ENCODE measurements around the gene OR52H1.

OR52H1 gene

GRCh38 chr11:5527716-5528115 is 20.6 kb downstream of the OR52H1 start:
- Histone ChIP-seq H3K9ac (ENCODE audit: low read length) (no peak overlapping the region), H3K27me3 (ENCODE audit: control insufficient read depth, insufficient read depth, low read length) (no peaks in the 10 kb centered on the region), H3K4me3 (ENCODE audit: low read length) (no peak overlapping the region), H3K4me1 (ENCODE audit: control insufficient read depth, insufficient read depth, low read length) (no peaks in the 10 kb centered on the region), H3K27ac (ENCODE audit: low read depth, low read length) (no peak overlapping the region), H3K36me3 (ENCODE audit: control insufficient read depth, insufficient read depth, low read length) (no peaks in the 10 kb centered on the region)

- no peak overlapping the region for H3K4me3 ChIP-seq (ENCODE audit: low read length)
- no peaks in the 10 kb centered on the region for H3K4me1 ChIP-seq (ENCODE audit: control insufficient read depth, insufficient read depth, low read length)
- H3K27ac ChIP-seq (ENCODE audit: low read depth, low read length), result no peak overlapping the region
- no peak overlapping the region for H3K9ac ChIP-seq (ENCODE audit: low read length)
- no peaks in the 10 kb centered on the region for H3K27me3 ChIP-seq (ENCODE audit: control insufficient read depth, insufficient read depth, low read length)
- no peaks in the 10 kb centered on the region for H3K36me3 ChIP-seq (ENCODE audit: control insufficient read depth, insufficient read depth, low read length)
Measured at GRCh38 chr11:5524756-5525155, 23.6 kb downstream of the OR52H1 start.

- Histone ChIP-seq H3K36me3 (ENCODE audit: control insufficient read depth, insufficient read depth, low read length) (no peaks in the 10 kb centered on the region), H3K27ac (ENCODE audit: low read depth, low read length) (no peak overlapping the region)
Measured at GRCh38 chr11:5522308-5522707, 26.0 kb downstream of the OR52H1 start.

GRCh38 chr11:5521540-5521939 is 26.8 kb downstream of the OR52H1 start:
- Histone ChIP-seq H3K36me3 (ENCODE audit: control insufficient read depth, insufficient read depth, low read length) (no peaks in the 10 kb centered on the region), H3K27ac (ENCODE audit: low read depth, low read length) (no peak overlapping the region)

More at GRCh38 chr11:5522308-5522707, 26.0 kb downstream of the OR52H1 start:
- Histone ChIP-seq H3K27me3 (ENCODE audit: control insufficient read depth, insufficient read depth, low read length) (no peaks in the 10 kb centered on the region), H3K9ac (ENCODE audit: low read length) (no peak overlapping the region), H3K4me3 (ENCODE audit: low read length) (no peak overlapping the region), H3K4me1 (ENCODE audit: control insufficient read depth, insufficient read depth, low read length) (no peaks in the 10 kb centered on the region)

GRCh38 chr11:5516599-5516998 is 31.7 kb downstream of the OR52H1 start, which contains the start of gene UBQLNL:
TSS of gene UBQLNL (minus strand) at chr11:5516699. CDS start at chr11:5516441, 258 bp downstream.
- Histone ChIP-seq H3K9ac (ENCODE audit: low read length) (no peak within 1 kb of the TSS), H3K27ac (ENCODE audit: low read depth, low read length) (no peak within 1 kb of the TSS), H3K36me3 (ENCODE audit: control insufficient read depth, insufficient read depth, low read length) (no peaks in the 10 kb centered on the region), H3K4me1 (ENCODE audit: control insufficient read depth, insufficient read depth, low read length) (no peaks in the 10 kb centered on the region), H3K4me3 (ENCODE audit: low read length) (no peak within 1 kb of the TSS), H3K27me3 (ENCODE audit: control insufficient read depth, insufficient read depth, low read length) (no peaks in the 10 kb centered on the region)

More at GRCh38 chr11:5521540-5521939, 26.8 kb downstream of the OR52H1 start:
- no peak overlapping the region for H3K4me3 ChIP-seq (ENCODE audit: low read length)
- no peaks in the 10 kb centered on the region for H3K27me3 ChIP-seq (ENCODE audit: control insufficient read depth, insufficient read depth, low read length)
- no peak overlapping the region for H3K9ac ChIP-seq (ENCODE audit: low read length)
- H3K4me1 ChIP-seq (ENCODE audit: control insufficient read depth, insufficient read depth, low read length), result no peaks in the 10 kb centered on the region

- no peaks in the 10 kb centered on the region for H3K4me1 ChIP-seq (ENCODE audit: control insufficient read depth, insufficient read depth, low read length)
- H3K9ac ChIP-seq (ENCODE audit: low read length), result no peak overlapping the region
- no peak overlapping the region for H3K4me3 ChIP-seq (ENCODE audit: low read length)
- no peaks in the 10 kb centered on the region for H3K27me3 ChIP-seq (ENCODE audit: control insufficient read depth, insufficient read depth, low read length)
- no peaks in the 10 kb centered on the region for H3K36me3 ChIP-seq (ENCODE audit: control insufficient read depth, insufficient read depth, low read length)
- no peak overlapping the region for H3K27ac ChIP-seq (ENCODE audit: low read depth, low read length)
Measured at GRCh38 chr11:5514841-5515240, 33.5 kb downstream of the OR52H1 start.

- H3K27ac ChIP-seq (ENCODE audit: low read depth, low read length), result no peak within 1 kb of the TSS
- H3K4me3 ChIP-seq (ENCODE audit: low read length), result no peak within 1 kb of the TSS
- H3K36me3 ChIP-seq (ENCODE audit: control insufficient read depth, insufficient read depth, low read length), result no peaks in the 10 kb centered on the region
- no peak within 1 kb of the TSS for H3K9ac ChIP-seq (ENCODE audit: low read length)
- H3K4me1 ChIP-seq (ENCODE audit: control insufficient read depth, insufficient read depth, low read length), result no peaks in the 10 kb centered on the region
- H3K27me3 ChIP-seq (ENCODE audit: control insufficient read depth, insufficient read depth, low read length), result no peaks in the 10 kb centered on the region
Measured at GRCh38 chr11:5509803-5510202, 38.5 kb downstream of the OR52H1 start, which contains the start of gene UBQLN3. TSS of gene UBQLN3 (minus strand) at chr11:5509957. CDS start at chr11:5509558, 399 bp downstream.

- Histone ChIP-seq H3K27ac (ENCODE audit: low read depth, low read length) (no peak overlapping the region), H3K4me1 (ENCODE audit: control insufficient read depth, insufficient read depth, low read length) (no peaks in the 10 kb centered on the region)
Measured at GRCh38 chr11:5508605-5509004, 39.7 kb downstream of the OR52H1 start.

GRCh38 chr11:5507933-5508305 is 40.4 kb downstream of the OR52H1 start:
- Histone ChIP-seq H3K4me1 (ENCODE audit: control insufficient read depth, insufficient read depth, low read length) (no peaks in the 10 kb centered on the region), H3K27ac (ENCODE audit: low read depth, low read length) (no peak overlapping the region), H3K9ac (ENCODE audit: low read length) (no peak overlapping the region), H3K27me3 (ENCODE audit: control insufficient read depth, insufficient read depth, low read length) (no peaks in the 10 kb centered on the region), H3K36me3 (ENCODE audit: control insufficient read depth, insufficient read depth, low read length) (no peaks in the 10 kb centered on the region), H3K4me3 (ENCODE audit: low read length) (no peak overlapping the region)

More at GRCh38 chr11:5508605-5509004, 39.7 kb downstream of the OR52H1 start:
- no peak overlapping the region for H3K9ac ChIP-seq (ENCODE audit: low read length)
- H3K4me3 ChIP-seq (ENCODE audit: low read length), result no peak overlapping the region
- no peaks in the 10 kb centered on the region for H3K27me3 ChIP-seq (ENCODE audit: control insufficient read depth, insufficient read depth, low read length)
- no peaks in the 10 kb centered on the region for H3K36me3 ChIP-seq (ENCODE audit: control insufficient read depth, insufficient read depth, low read length)

GRCh38 chr11:5507177-5507932 is 41.0 kb downstream of the OR52H1 start:
- no peaks in the 10 kb centered on the region for H3K36me3 ChIP-seq (ENCODE audit: control insufficient read depth, insufficient read depth, low read length)
- H3K27me3 ChIP-seq (ENCODE audit: control insufficient read depth, insufficient read depth, low read length), result no peaks in the 10 kb centered on the region
- no peaks in the 10 kb centered on the region for H3K4me1 ChIP-seq (ENCODE audit: control insufficient read depth, insufficient read depth, low read length)
- H3K27ac ChIP-seq (ENCODE audit: low read depth, low read length), result no peak overlapping the region
- no peak overlapping the region for H3K9ac ChIP-seq (ENCODE audit: low read length)
- no peak overlapping the region for H3K4me3 ChIP-seq (ENCODE audit: low read length)

GRCh38 chr11:5505363-5506048 is 42.8 kb downstream of the OR52H1 start:
- H3K4me1 ChIP-seq (ENCODE audit: control insufficient read depth, insufficient read depth, low read length), result no peaks in the 10 kb centered on the region

GRCh38 chr11:5504403-5504921 is 43.9 kb downstream of the OR52H1 start:
- no peak overlapping the region for H3K9ac ChIP-seq (ENCODE audit: low read length)
- H3K4me1 ChIP-seq (ENCODE audit: control insufficient read depth, insufficient read depth, low read length), result no peaks in the 10 kb centered on the region
- no peaks in the 10 kb centered on the region for H3K27me3 ChIP-seq (ENCODE audit: control insufficient read depth, insufficient read depth, low read length)

More at GRCh38 chr11:5505363-5506048, 42.8 kb downstream of the OR52H1 start:
- Histone ChIP-seq H3K9ac (ENCODE audit: low read length) (no peak overlapping the region), H3K4me3 (ENCODE audit: low read length) (no peak overlapping the region), H3K36me3 (ENCODE audit: control insufficient read depth, insufficient read depth, low read length) (no peaks in the 10 kb centered on the region), H3K27ac (ENCODE audit: low read depth, low read length) (no peak overlapping the region), H3K27me3 (ENCODE audit: control insufficient read depth, insufficient read depth, low read length) (no peaks in the 10 kb centered on the region)

More at GRCh38 chr11:5504403-5504921, 43.9 kb downstream of the OR52H1 start:
- Histone ChIP-seq H3K27ac (ENCODE audit: low read depth, low read length) (no peak overlapping the region), H3K36me3 (ENCODE audit: control insufficient read depth, insufficient read depth, low read length) (no peaks in the 10 kb centered on the region), H3K4me3 (ENCODE audit: low read length) (no peak overlapping the region)

All from rectal smooth muscle tissue (tissue), 1 donor.